GM18520 (cell line): ENCODE measurements around the gene CCR8.

ENCODE experiments used
- ATAC-seq: cut with Tn5 transposase; IDR thresholded peaks from one replicate; pipeline ENCODE4 v1.9.1; 2021; ENCODE audit not compliant: unreplicated experiment

Gene CCR8

GRCh38 chr3:39329493-39329892 is at the start of gene CCR8:
TSS of gene CCR8 (plus strand) at chr3:39329709. CDS start at chr3:39332332, 2,623 bp downstream.
- ATAC-seq: no peak

GRCh38 chr3:39279745-39280517 is 49.6 kb upstream of the CCR8 start, which contains the start of gene CX3CR1:
TSS of gene CX3CR1 (minus strand) at chr3:39280036. CDS start at chr3:39266509, 13,527 bp downstream.
- no peak for ATAC-seq

- ATAC-seq: no peak
Observed at GRCh38 chr3:39280571-39280970, 48.9 kb upstream of the CCR8 start.

- ATAC-seq: no peak
Observed at GRCh38 chr3:39281533-39281932, 48.0 kb upstream of the CCR8 start.

GRCh38 chr3:39282057-39282456 is 47.5 kb upstream of the CCR8 start:
- no peak for ATAC-seq

GRCh38 chr3:39284457-39284881 is 45.0 kb upstream of the CCR8 start:
- ATAC-seq: no peak

GRCh38 chr3:39285332-39285731 is 44.2 kb upstream of the CCR8 start:
- no peak for ATAC-seq

- ATAC-seq: no peak
Observed at GRCh38 chr3:39286771-39287170, 42.7 kb upstream of the CCR8 start.

GRCh38 chr3:39287216-39288164 is 42.0 kb upstream of the CCR8 start:
- no peak for ATAC-seq

- peak; percentile 97 for ATAC-seq
Observed at GRCh38 chr3:39288300-39288808, 41.2 kb upstream of the CCR8 start.

GRCh38 chr3:39289107-39289506 is 40.4 kb upstream of the CCR8 start:
- no peak for ATAC-seq

GRCh38 chr3:39290255-39290654 is 39.3 kb upstream of the CCR8 start:
- no peak for ATAC-seq

- ATAC-seq: no peak
Observed at GRCh38 chr3:39291903-39292329, 37.6 kb upstream of the CCR8 start.

- no peak for ATAC-seq
Observed at GRCh38 chr3:39292961-39293360, 36.5 kb upstream of the CCR8 start.

- no peak for ATAC-seq
Observed at GRCh38 chr3:39294446-39295183, 34.9 kb upstream of the CCR8 start.

GRCh38 chr3:39295184-39295775 is 34.2 kb upstream of the CCR8 start:
- peak; percentile 78 for ATAC-seq

GRCh38 chr3:39296197-39297077 is 33.1 kb upstream of the CCR8 start:
- ATAC-seq: no peak

- ATAC-seq: no peak
Observed at GRCh38 chr3:39299279-39299678, 30.2 kb upstream of the CCR8 start.

GRCh38 chr3:39302178-39302577 is 27.3 kb upstream of the CCR8 start:
- no peak for ATAC-seq
